ENCODE measurements around the gene SAMD14.

DNA sequence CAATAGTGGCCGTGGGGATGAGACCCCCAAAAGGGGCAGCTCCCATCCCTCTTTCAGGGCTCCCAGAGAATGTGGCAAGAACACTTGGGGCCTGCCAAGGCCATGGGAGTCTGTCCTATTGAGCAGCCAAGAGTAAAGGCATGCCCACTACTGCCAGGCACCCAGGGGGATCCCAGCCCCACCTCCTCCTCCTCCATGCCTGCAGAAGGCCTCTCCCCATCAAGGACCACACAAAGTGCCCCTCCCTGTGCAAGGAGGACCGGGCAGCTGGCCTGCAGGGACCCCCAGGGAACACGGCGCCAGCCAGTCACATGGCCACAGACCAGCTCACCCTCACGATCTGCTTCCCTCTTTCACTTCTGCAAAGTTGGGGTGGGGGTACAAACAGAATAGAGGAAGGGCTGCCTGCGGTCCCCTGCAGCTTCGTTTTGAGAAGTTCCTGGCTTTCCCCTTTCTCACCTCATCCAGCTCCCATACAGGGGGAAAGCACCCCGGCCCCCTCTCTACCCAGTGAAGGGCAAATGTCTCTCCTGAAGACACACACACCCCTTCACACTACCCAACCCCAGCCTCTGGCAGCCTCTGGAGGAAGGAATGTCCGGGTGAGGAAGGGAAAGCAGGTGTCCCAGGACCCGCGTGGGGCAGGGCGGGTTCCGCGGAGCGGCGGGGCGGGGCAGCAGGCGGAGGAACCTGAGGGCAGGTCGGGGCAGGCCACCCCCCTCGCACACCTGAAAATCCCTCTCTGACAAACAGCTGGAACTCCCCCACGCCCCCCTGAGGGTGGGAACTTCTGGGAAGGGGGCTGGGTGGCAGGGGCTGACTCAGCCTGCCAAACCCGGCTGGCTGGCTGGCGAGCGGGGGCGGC lies 18.5 kb upstream of the SAMD14 start:
- TF ChIP-seq, protein P1, sequence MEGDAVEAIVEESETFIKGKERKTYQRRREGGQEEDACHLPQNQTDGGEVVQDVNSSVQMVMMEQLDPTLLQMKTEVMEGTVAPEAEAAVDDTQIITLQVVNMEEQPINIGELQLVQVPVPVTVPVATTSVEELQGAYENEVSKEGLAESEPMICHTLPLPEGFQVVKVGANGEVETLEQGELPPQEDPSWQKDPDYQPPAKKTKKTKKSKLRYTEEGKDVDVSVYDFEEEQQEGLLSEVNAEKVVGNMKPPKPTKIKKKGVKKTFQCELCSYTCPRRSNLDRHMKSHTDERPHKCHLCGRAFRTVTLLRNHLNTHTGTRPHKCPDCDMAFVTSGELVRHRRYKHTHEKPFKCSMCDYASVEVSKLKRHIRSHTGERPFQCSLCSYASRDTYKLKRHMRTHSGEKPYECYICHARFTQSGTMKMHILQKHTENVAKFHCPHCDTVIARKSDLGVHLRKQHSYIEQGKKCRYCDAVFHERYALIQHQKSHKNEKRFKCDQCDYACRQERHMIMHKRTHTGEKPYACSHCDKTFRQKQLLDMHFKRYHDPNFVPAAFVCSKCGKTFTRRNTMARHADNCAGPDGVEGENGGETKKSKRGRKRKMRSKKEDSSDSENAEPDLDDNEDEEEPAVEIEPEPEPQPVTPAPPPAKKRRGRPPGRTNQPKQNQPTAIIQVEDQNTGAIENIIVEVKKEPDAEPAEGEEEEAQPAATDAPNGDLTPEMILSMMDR (IDR thresholded peaks at IDR 0.05): peak in 3 of 6 experiments; percentile 31 to 40 (median 39)
- TF ChIP-seq POLR2A (IDR thresholded peaks at IDR 0.05): no peak

Data from Peyer's patch (tissue), 4 donors.